H1 (cell line): Measurements from ENCODE around the gene GRIK1. TPM values are rescaled to one million over a fixed set of nuclear protein-coding genes. Genes with fewer than 3 reads are reported as not detected.

Experiments
- CTCF ChIA-PET: fragments of 300-600 bp; sonication (Branson Sonifier 250); formaldehyde crosslinking; loops from one replicate; lab custom pipeline; 2021; ENCODE audit not compliant: partially characterized antibody; lab: Charles Lee
- POLR2A ChIA-PET: fragments of 300-600 bp; sonication (Branson Sonifier 250); formaldehyde crosslinking; loops from one replicate; lab custom pipeline; 2021; ENCODE audit warnings: inconsistent platforms; ENCODE audit not compliant: partially characterized antibody; lab: Charles Lee
- DNase-seq, 2 experiments: peaks; one replicate each; pipeline versions ENCODE4 v3.0.0 to v3.0.0-alpha.2; 2010 to 2022; ENCODE audit warnings: low spot score in 2 of 2, low read depth in 1 of 2, mixed read lengths in 1 of 2
- FAIRE-seq: peaks from 2 replicates; lab custom pipeline; 2011; peaks lifted over from hg19 to GRCh38; lab: Jason Lieb, UNC
- H2AFZ ChIP-seq: 2 replicates; pipeline ENCODE4 v1.8.1; 2012; ENCODE audit warnings: low read length, inconsistent platforms
- H2AK5ac ChIP-seq: 2 replicates; pipeline ENCODE4 v1.6.1; 2013; ENCODE audit warnings: low read depth, low read length
- H2BK120ac ChIP-seq: replicated peaks from 2 replicates; pipeline ENCODE3; 2013; ENCODE audit warnings: low read depth, low read length, inconsistent platforms
- H2BK12ac ChIP-seq: 2 replicates; pipeline ENCODE4 v1.6.1; 2013; ENCODE audit warnings: low read depth, low read length
- H2BK15ac ChIP-seq: 2 replicates; pipeline ENCODE4 v1.6.1; 2013; ENCODE audit warnings: low read length
- H2BK20ac ChIP-seq: 2 replicates; pipeline ENCODE4 v1.6.1; 2013; ENCODE audit warnings: low read length
- H2BK5ac ChIP-seq: 2 replicates; pipeline ENCODE4 v1.6.1; 2013; ENCODE audit warnings: low read depth, low read length
- H3K14ac ChIP-seq: 2 replicates; pipeline ENCODE4 v1.6.1; 2013; ENCODE audit warnings: inconsistent platforms; ENCODE audit not compliant: insufficient read length
- H3K18ac ChIP-seq: 2 replicates; pipeline ENCODE4 v1.6.1; 2013; ENCODE audit warnings: low read length; ENCODE audit errors: extremely low read depth
- H3K23ac ChIP-seq: 2 replicates; pipeline ENCODE4 v1.6.1; 2013; ENCODE audit warnings: inconsistent platforms; ENCODE audit not compliant: insufficient read length
- H3K23me2 ChIP-seq: 2 replicates; pipeline ENCODE4 v1.6.1; 2013; ENCODE audit warnings: low read depth, low read length
- H3K27ac ChIP-seq: 2 replicates; pipeline ENCODE4 v1.6.1; 2011; ENCODE audit warnings: low read depth, low read length, inconsistent platforms
- H3K27me3 ChIP-seq, 4 experiments: replicated peaks in 1 of 4; 1 replicate in 1 of 4; 2 replicates in 3 of 4; pipeline versions ENCODE4 v1.6.1 to v1.8.1; 2011 to 2013; ENCODE audit warnings: low read length in 3 of 4, mild to moderate bottlenecking in 3 of 4, inconsistent platforms in 2 of 4, mixed read lengths in 2 of 4, moderate library complexity in 1 of 4; ENCODE audit not compliant: control insufficient read depth in 3 of 4, insufficient read depth in 3 of 4; ENCODE audit errors: extremely low read depth in 1 of 4
- H3K36me3 ChIP-seq, 4 experiments: 2 replicates each; pipeline versions ENCODE4 v1.6.1 to v1.8.1; 2011 to 2013; ENCODE audit warnings: mild to moderate bottlenecking in 4 of 4, low read length in 3 of 4, moderate library complexity in 2 of 4, control low read depth in 1 of 4, inconsistent platforms in 1 of 4; ENCODE audit not compliant: insufficient read depth in 4 of 4, control insufficient read depth in 2 of 4
- H3K4ac ChIP-seq: replicated peaks from 2 replicates; pipeline ENCODE3; 2013; ENCODE audit warnings: low read length, low read depth, mixed read lengths, inconsistent platforms; ENCODE audit not compliant: insufficient read length
- H3K4me1 ChIP-seq, 4 experiments: replicated peaks in 1 of 4; 1 replicate in 1 of 4; 2 replicates in 3 of 4; pipeline versions ENCODE4 v1.6.1 to v1.8.1; 2011 to 2013; ENCODE audit warnings: low read length in 3 of 4, inconsistent platforms in 2 of 4, mixed read lengths in 1 of 4; ENCODE audit not compliant: insufficient read depth in 4 of 4, control insufficient read depth in 3 of 4
- H3K4me2 ChIP-seq, 2 experiments: 2 replicates each; pipeline versions ENCODE4 v1.6.1 to v1.8.1; 2011 to 2013; ENCODE audit warnings: low read depth in 2 of 2, low read length in 2 of 2, control low read depth in 1 of 2, inconsistent platforms in 1 of 2, mild to moderate bottlenecking in 1 of 2; ENCODE audit not compliant: insufficient read depth in 1 of 2
- H3K4me3 ChIP-seq, 4 experiments: fragments of 200-600, 300-600 bp in 1 of 4; sonication (generic), shearing (Covaris generic), sonication (Bioruptor Twin) in 1 of 4; 2 replicates each; pipeline versions ENCODE4 v1.5.1 to v1.8.1; 2011 to 2016; ENCODE audit warnings: low read length in 4 of 4, low read depth in 3 of 4, control low read depth in 2 of 4, inconsistent platforms in 2 of 4, mild to moderate bottlenecking in 2 of 4, mixed read lengths in 1 of 4, moderate library complexity in 1 of 4; ENCODE audit not compliant: insufficient read depth in 2 of 4; ENCODE audit errors: extremely low read depth in 1 of 4
- H3K56ac ChIP-seq: replicated peaks from 2 replicates; pipeline ENCODE3; 2013; ENCODE audit warnings: low read depth, mild to moderate bottlenecking, mixed read lengths, low read length, inconsistent platforms; ENCODE audit not compliant: insufficient read length
- H3K79me1 ChIP-seq: 2 replicates; pipeline ENCODE4 v1.6.1; 2013; ENCODE audit warnings: low read depth, low read length, control low read depth
- H3K79me2 ChIP-seq, 2 experiments: 2 replicates each; pipeline versions ENCODE4 v1.6.1 to v1.8.1; 2012 to 2013; ENCODE audit warnings: low read length in 2 of 2, mild to moderate bottlenecking in 2 of 2, inconsistent platforms in 1 of 2; ENCODE audit not compliant: insufficient read depth in 2 of 2, control insufficient read depth in 1 of 2
- H3K9ac ChIP-seq, 4 experiments: replicated peaks in 1 of 4; 1 replicate in 1 of 4; 2 replicates in 3 of 4; pipeline versions ENCODE4 v1.6.1 to v1.8.1; 2011 to 2013; ENCODE audit warnings: low read depth in 3 of 4, low read length in 3 of 4, control low read depth in 2 of 4, mild to moderate bottlenecking in 2 of 4, moderate library complexity in 2 of 4, inconsistent platforms in 1 of 4; ENCODE audit errors: extremely low read depth in 1 of 4
- H3K9me3 ChIP-seq, 2 experiments: 2 replicates each; pipeline versions ENCODE4 v1.6.1 to v1.8.1; 2012 to 2013; ENCODE audit warnings: mild to moderate bottlenecking in 2 of 2, moderate library complexity in 2 of 2, control low read depth in 1 of 2, inconsistent platforms in 1 of 2, low read depth in 1 of 2, low read length in 1 of 2, mixed read lengths in 1 of 2; ENCODE audit not compliant: insufficient read depth in 2 of 2
- H4K20me1 ChIP-seq, 2 experiments: replicated peaks in 1 of 2; 2 replicates each; pipeline versions ENCODE3 to v1.8.1; 2011 to 2013; ENCODE audit warnings: inconsistent platforms in 2 of 2, low read length in 2 of 2, mild to moderate bottlenecking in 1 of 2; ENCODE audit not compliant: insufficient read depth in 2 of 2, control insufficient read depth in 1 of 2
- H4K5ac ChIP-seq: 2 replicates; pipeline ENCODE4 v1.6.1; 2013; ENCODE audit warnings: low read length, low read depth, mixed read lengths, inconsistent platforms; ENCODE audit not compliant: insufficient read length
- H4K8ac ChIP-seq: 2 replicates; pipeline ENCODE4 v1.8.0; 2013; ENCODE audit warnings: mild to moderate bottlenecking, moderate library complexity, low read length, inconsistent platforms; ENCODE audit not compliant: insufficient read depth; ENCODE audit errors: extremely low read depth
- H4K91ac ChIP-seq: replicated peaks from 2 replicates; pipeline ENCODE3; 2013; ENCODE audit warnings: low read length, mixed read lengths, inconsistent platforms; ENCODE audit not compliant: insufficient read length
- ASH2L ChIP-seq: fragments of 200-600, 300-600 bp; sonication (generic); IDR thresholded peaks from one replicate; pipeline ENCODE4 v1.7.1; 2017; ENCODE audit warnings: low read length
- CHD1 ChIP-seq: IDR thresholded peaks from 2 replicates; pipeline ENCODE4 v1.6.1; 2012; ENCODE audit warnings: low read depth, low read length, improper control_type of control experiment
- CTBP2 ChIP-seq: IDR thresholded peaks from 2 replicates; pipeline ENCODE4 v1.7.0; 2011; ENCODE audit warnings: borderline replicate concordance, mild to moderate bottlenecking, moderate library complexity, mixed read lengths, low read length; ENCODE audit not compliant: insufficient read depth, insufficient read length
- EGR1 ChIP-seq: IDR thresholded peaks from 2 replicates; pipeline ENCODE4 v1.6.1; 2011; ENCODE audit warnings: low read depth, low read length, borderline replicate concordance
- FOSL1 ChIP-seq: IDR thresholded peaks from 2 replicates; pipeline ENCODE4 v1.6.1; 2011; ENCODE audit warnings: mild to moderate bottlenecking, low read depth, low read length, moderate library complexity; ENCODE audit not compliant: insufficient read depth
- HDAC6 ChIP-seq: IDR thresholded peaks from one replicate; pipeline ENCODE4 v1.7.1; 2012; ENCODE audit warnings: low read depth, mild to moderate bottlenecking, inconsistent platforms, low read length, moderate library complexity
- NANOG ChIP-seq: IDR thresholded peaks from 2 replicates; pipeline ENCODE4 v1.6.1; 2011; ENCODE audit warnings: low read length, low read depth, mild to moderate bottlenecking, inconsistent platforms; ENCODE audit not compliant: insufficient read depth, poor library complexity, severe bottlenecking
- RAD21 ChIP-seq, 2 experiments: IDR thresholded peaks in 1 of 2; conservative IDR thresholded peaks in 1 of 2; 2 replicates each; pipeline ENCODE4 v1.6.1; 2011; ENCODE audit warnings: low read depth in 2 of 2, low read length in 2 of 2, improper control_type of control experiment in 1 of 2, inconsistent platforms in 1 of 2, mild to moderate bottlenecking in 1 of 2, moderate library complexity in 1 of 2
- RFX5 ChIP-seq: IDR thresholded peaks from 2 replicates; pipeline ENCODE4 v1.6.1; 2011; ENCODE audit warnings: low read depth, low read length, improper control_type of control experiment, borderline replicate concordance
- RXRA ChIP-seq: IDR thresholded peaks from 2 replicates; pipeline ENCODE4 v1.6.1; 2011; ENCODE audit warnings: low read depth, mild to moderate bottlenecking, low read length, moderate library complexity; ENCODE audit not compliant: insufficient read depth
- SRF ChIP-seq: IDR thresholded peaks from 2 replicates; pipeline ENCODE4 v1.6.1; 2011; ENCODE audit warnings: mild to moderate bottlenecking, low read depth, low read length, moderate library complexity
- TAF7 ChIP-seq: optimal IDR thresholded peaks from 2 replicates; pipeline ENCODE3; 2011; ENCODE audit warnings: low read depth, mild to moderate bottlenecking, inconsistent platforms, low read length, moderate library complexity, borderline replicate concordance
- WGBS, 2 experiments: shearing (Covaris generic) in 1 of 2; methylation state at CpG; one replicate each; pipeline versions ENCODE4 v1.1.6 to v1.1.7; 2013 to 2015; ENCODE audit warnings: low lambda C conversion rate in 2 of 2, mixed read lengths in 2 of 2, inconsistent platforms in 1 of 2, low coverage in 1 of 2, missing lambda C conversion rate in 1 of 2; ENCODE audit not compliant: insufficient replicate concordance in 2 of 2, insufficient coverage in 1 of 2, insufficient read length in 1 of 2; ENCODE audit errors: extremely low coverage in 1 of 2, missing lambda C conversion rate in 1 of 2; 5-methylcytosine and 5-hydroxymethylcytosine counted together
- polyA plus RNA-seq, 7 experiments: library from polyadenylated mRNA; depleted of rRNA in 3 of 7; stranded (reverse) in 5 of 7; unstranded in 2 of 7; fragments of >200 nt in 5 of 7; fragments of 200-250 nt in 2 of 7; gene quantifications; 1 replicate in 5 of 7; 2 replicates in 1 of 7; 4 replicates in 1 of 7; pipeline versions ENCODE4 v1.2.1 to v1.2.3, GENCODE V29; 2011 to 2013; ENCODE audit warnings: missing spikeins in 2 of 7, mixed read lengths in 2 of 7
- total RNA-seq: library from RNA; stranded (reverse); fragmentation: NEBNext Ultra II Directional; extraction: Animal tissue kit (Norgen Biotek cat#: 25700); gene quantifications from 2 replicates; pipeline ENCODE4 v1.2.1, GENCODE V29; 2021
- TF ChIP-seq, protein P1 (sequence below): IDR thresholded peaks from 2 replicates; pipeline ENCODE4 v1.6.1; 2012; ENCODE audit warnings: inconsistent platforms

The GRIK1 gene
- total and polyA plus RNA-seq, 2 of the 8 experiments (the other 6 are each of a cell fraction or from before 2014, with no cell fraction given), result 0.11 to 0.32 TPM

GRCh38 chr21:29648710-29649240 is 291.0 kb downstream of the GRIK1 start:
- Histone ChIP-seq H2BK5ac (no peak overlapping the region), H3K14ac (no peak overlapping the region), H3K18ac (no peak overlapping the region), H3K79me2 (no peaks in the 10 kb centered on the region), H3K4me3 (no peak overlapping the region), H3K36me3 (no peaks in the 10 kb centered on the region), H2BK120ac (no peak overlapping the region), H3K4me1 (no peaks in the 10 kb centered on the region), H2BK12ac (no peak overlapping the region), H4K5ac (no peak overlapping the region), H3K4ac (no peak overlapping the region), H2BK20ac (no peak overlapping the region), H3K23me2 (no peaks in the 10 kb centered on the region), H3K23ac (no peak overlapping the region), H2AK5ac (no peak overlapping the region), H3K27me3 (no peaks in the 10 kb centered on the region), H4K91ac (no peak overlapping the region), H4K20me1 (no peaks in the 10 kb centered on the region), H2AFZ (no peak overlapping the region), H3K9me3 (no peaks in the 10 kb centered on the region), H4K8ac (no peak overlapping the region), H3K56ac (no peak overlapping the region), H3K79me1 (no peaks in the 10 kb centered on the region), H3K4me2 (no peak overlapping the region), H3K9ac (no peak overlapping the region), H3K27ac (no peak overlapping the region), H2BK15ac (no peak overlapping the region)
- ChIA-PET CTCF (interaction anchor here (0.6 kb wide), 2 partner anchors 103 to 1632 kb away, joined by 3 to 4 read pairs; no protein-coding TSS in a partner anchor), POLR2A (no interaction called here)
- FAIRE-seq (no peak), DNase-seq (no peak)
- 85% methylated on average over 5 of the region's 5 CpGs; no CpG with 5 or more reads in 1 of the 2 experiments for WGBS, 2 experiments
- TF ChIP-seq RFX5, result no peak
- no peak for TF ChIP-seq NANOG
- no peak for TF ChIP-seq FOSL1
- TF ChIP-seq TAF7, result no peak
- TF ChIP-seq CTBP2, result no peak
- no peak for TF ChIP-seq RXRA
- TF ChIP-seq ASH2L, result no peak
- TF ChIP-seq SRF, result no peak
- TF ChIP-seq CHD1, result no peak
- TF ChIP-seq, protein P1, sequence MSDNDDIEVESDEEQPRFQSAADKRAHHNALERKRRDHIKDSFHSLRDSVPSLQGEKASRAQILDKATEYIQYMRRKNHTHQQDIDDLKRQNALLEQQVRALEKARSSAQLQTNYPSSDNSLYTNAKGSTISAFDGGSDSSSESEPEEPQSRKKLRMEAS, result no peak
- no peak for TF ChIP-seq HDAC6
- no peak for TF ChIP-seq EGR1
- TF ChIP-seq RAD21 (IDR thresholded peaks at IDR 0.05 in 1 of 2, conservative IDR thresholded peaks at IDR 0.05 in 1 of 2; ENCODE audit: low read depth in 2 of 2, low read length in 2 of 2), result no peak
